ENCODE results near the gene LCLAT1. TPM values are rescaled to one million over a fixed set of nuclear protein-coding genes. Genes with fewer than 3 reads are reported as not detected.
A peak's percentile ranks its signal among the peaks of the same experiment; 100 is the strongest.

LCLAT1 gene
- polyA plus RNA-seq, 1 of the 3 experiments (the other 2 are of a cell fraction): 6.9 TPM

DNA sequence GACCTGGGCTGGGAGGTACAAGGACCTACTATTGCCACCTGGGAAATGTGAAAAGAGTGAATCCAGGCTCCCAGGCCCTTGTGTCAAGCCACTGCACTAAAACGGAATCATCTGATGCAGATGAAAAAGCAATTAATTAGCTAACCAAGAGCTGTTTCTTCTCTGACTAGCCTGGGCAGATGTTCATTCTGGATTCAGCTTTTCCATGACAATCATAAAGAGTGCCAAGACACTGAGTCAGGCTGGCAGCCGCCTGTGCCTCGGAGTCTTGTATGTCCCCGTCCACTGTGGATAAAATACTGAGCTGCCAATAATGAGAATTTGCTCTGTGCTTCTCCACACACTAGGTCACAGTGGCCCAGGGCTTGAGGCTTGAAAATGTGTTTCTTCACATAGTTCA lies 21.7 kb upstream of the LCLAT1 start (continued):
- no peak for TF ChIP-seq RAD21 (IDR thresholded peaks at IDR 0.05; ENCODE audit: low read length)
- no peak for TF ChIP-seq FOXM1 (IDR thresholded peaks at IDR 0.05; ENCODE audit: low read depth)
- no peak for TF ChIP-seq TAF1 (IDR thresholded peaks at IDR 0.05; ENCODE audit: borderline replicate concordance, low read depth, low read length)
- TF ChIP-seq JUND (IDR thresholded peaks at IDR 0.05): no peak
- TF ChIP-seq, protein P1, sequence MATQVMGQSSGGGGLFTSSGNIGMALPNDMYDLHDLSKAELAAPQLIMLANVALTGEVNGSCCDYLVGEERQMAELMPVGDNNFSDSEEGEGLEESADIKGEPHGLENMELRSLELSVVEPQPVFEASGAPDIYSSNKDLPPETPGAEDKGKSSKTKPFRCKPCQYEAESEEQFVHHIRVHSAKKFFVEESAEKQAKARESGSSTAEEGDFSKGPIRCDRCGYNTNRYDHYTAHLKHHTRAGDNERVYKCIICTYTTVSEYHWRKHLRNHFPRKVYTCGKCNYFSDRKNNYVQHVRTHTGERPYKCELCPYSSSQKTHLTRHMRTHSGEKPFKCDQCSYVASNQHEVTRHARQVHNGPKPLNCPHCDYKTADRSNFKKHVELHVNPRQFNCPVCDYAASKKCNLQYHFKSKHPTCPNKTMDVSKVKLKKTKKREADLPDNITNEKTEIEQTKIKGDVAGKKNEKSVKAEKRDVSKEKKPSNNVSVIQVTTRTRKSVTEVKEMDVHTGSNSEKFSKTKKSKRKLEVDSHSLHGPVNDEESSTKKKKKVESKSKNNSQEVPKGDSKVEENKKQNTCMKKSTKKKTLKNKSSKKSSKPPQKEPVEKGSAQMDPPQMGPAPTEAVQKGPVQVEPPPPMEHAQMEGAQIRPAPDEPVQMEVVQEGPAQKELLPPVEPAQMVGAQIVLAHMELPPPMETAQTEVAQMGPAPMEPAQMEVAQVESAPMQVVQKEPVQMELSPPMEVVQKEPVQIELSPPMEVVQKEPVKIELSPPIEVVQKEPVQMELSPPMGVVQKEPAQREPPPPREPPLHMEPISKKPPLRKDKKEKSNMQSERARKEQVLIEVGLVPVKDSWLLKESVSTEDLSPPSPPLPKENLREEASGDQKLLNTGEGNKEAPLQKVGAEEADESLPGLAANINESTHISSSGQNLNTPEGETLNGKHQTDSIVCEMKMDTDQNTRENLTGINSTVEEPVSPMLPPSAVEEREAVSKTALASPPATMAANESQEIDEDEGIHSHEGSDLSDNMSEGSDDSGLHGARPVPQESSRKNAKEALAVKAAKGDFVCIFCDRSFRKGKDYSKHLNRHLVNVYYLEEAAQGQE (IDR thresholded peaks at IDR 0.05; ENCODE audit: low read depth, low read length): no peak
- TF ChIP-seq, protein P2, sequence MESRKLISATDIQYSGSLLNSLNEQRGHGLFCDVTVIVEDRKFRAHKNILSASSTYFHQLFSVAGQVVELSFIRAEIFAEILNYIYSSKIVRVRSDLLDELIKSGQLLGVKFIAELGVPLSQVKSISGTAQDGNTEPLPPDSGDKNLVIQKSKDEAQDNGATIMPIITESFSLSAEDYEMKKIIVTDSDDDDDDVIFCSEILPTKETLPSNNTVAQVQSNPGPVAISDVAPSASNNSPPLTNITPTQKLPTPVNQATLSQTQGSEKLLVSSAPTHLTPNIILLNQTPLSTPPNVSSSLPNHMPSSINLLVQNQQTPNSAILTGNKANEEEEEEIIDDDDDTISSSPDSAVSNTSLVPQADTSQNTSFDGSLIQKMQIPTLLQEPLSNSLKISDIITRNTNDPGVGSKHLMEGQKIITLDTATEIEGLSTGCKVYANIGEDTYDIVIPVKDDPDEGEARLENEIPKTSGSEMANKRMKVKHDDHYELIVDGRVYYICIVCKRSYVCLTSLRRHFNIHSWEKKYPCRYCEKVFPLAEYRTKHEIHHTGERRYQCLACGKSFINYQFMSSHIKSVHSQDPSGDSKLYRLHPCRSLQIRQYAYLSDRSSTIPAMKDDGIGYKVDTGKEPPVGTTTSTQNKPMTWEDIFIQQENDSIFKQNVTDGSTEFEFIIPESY (IDR thresholded peaks at IDR 0.05; ENCODE audit: borderline replicate concordance, low read depth): no peak
- no peak for TF ChIP-seq ELF1 (IDR thresholded peaks at IDR 0.05)
- no peak for TF ChIP-seq SMC3 (IDR thresholded peaks at IDR 0.05; ENCODE audit: low read depth, low read length)
- peak in 1 of 2 experiments; percentile 20; a peak in 1 of 4 replicates for TF ChIP-seq EP300 (IDR thresholded peaks at IDR 0.05; ENCODE audit: borderline replicate concordance in 1 of 2, low read depth in 1 of 2, low read length in 1 of 2)
- TF ChIP-seq MEF2A (IDR thresholded peaks at IDR 0.05; ENCODE audit: borderline replicate concordance, low read depth): no peak
- TF ChIP-seq, protein P3, sequence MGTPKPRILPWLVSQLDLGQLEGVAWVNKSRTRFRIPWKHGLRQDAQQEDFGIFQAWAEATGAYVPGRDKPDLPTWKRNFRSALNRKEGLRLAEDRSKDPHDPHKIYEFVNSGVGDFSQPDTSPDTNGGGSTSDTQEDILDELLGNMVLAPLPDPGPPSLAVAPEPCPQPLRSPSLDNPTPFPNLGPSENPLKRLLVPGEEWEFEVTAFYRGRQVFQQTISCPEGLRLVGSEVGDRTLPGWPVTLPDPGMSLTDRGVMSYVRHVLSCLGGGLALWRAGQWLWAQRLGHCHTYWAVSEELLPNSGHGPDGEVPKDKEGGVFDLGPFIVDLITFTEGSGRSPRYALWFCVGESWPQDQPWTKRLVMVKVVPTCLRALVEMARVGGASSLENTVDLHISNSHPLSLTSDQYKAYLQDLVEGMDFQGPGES (IDR thresholded peaks at IDR 0.05; ENCODE audit: low read depth, low read length): no peak
- no peak for TF ChIP-seq CHD2 (IDR thresholded peaks at IDR 0.05; ENCODE audit: low read length, partially characterized antibody)
- no peak for TF ChIP-seq EZH2phosphoT487 (IDR thresholded peaks at IDR 0.05; ENCODE audit: borderline replicate concordance, low read depth)
- no peak for TF ChIP-seq SIN3A (IDR thresholded peaks at IDR 0.05; ENCODE audit: borderline replicate concordance, low read depth, low read length)
